H9 (cell line): ENCODE measurements around the gene PHF5A. TPM values are rescaled to one million over a fixed set of nuclear protein-coding genes. Genes with fewer than 3 reads are reported as not detected.

Source experiments
- DNase-seq: peaks from one replicate; pipeline ENCODE4 v3.0.0-alpha.2; 2017
- H2AFZ ChIP-seq: one replicate; pipeline ENCODE4 v1.6.1; 2013; ENCODE audit warnings: mild to moderate bottlenecking, low read length, control low read depth, moderate library complexity
- H2AK5ac ChIP-seq: 2 replicates; pipeline ENCODE4 v1.6.1; 2013; ENCODE audit warnings: low read length, control low read depth, mixed read lengths; ENCODE audit not compliant: insufficient read length
- H2BK120ac ChIP-seq: one replicate; pipeline ENCODE4 v1.6.1; 2013; ENCODE audit warnings: low read depth, mild to moderate bottlenecking, low read length, control low read depth, inconsistent platforms; ENCODE audit not compliant: poor library complexity, severe bottlenecking
- H2BK12ac ChIP-seq: 2 replicates; pipeline ENCODE4 v1.6.1; 2013; ENCODE audit warnings: low read length, control low read depth, mixed read lengths, low read depth; ENCODE audit not compliant: insufficient read length
- H2BK15ac ChIP-seq: 2 replicates; pipeline ENCODE4 v1.6.1; 2013; ENCODE audit warnings: low read depth, low read length, control low read depth
- H2BK20ac ChIP-seq: one replicate; pipeline ENCODE4 v1.6.1; 2013; ENCODE audit warnings: low read depth, mild to moderate bottlenecking, low read length, control low read depth, inconsistent platforms; ENCODE audit not compliant: poor library complexity, severe bottlenecking
- H2BK5ac ChIP-seq: 2 replicates; pipeline ENCODE4 v1.6.1; 2013; ENCODE audit warnings: low read length, control low read depth, mixed read lengths; ENCODE audit not compliant: insufficient read length
- H3K14ac ChIP-seq: 2 replicates; pipeline ENCODE4 v1.6.1; 2013; ENCODE audit warnings: low read length, control low read depth; ENCODE audit not compliant: insufficient read depth
- H3K18ac ChIP-seq: 2 replicates; pipeline ENCODE4 v1.6.1; 2013; ENCODE audit warnings: low read depth, mild to moderate bottlenecking, mixed read lengths, low read length, control low read depth; ENCODE audit not compliant: insufficient read length
- H3K23ac ChIP-seq: 2 replicates; pipeline ENCODE4 v1.6.1; 2013; ENCODE audit warnings: low read length, control low read depth, mixed read lengths, low read depth; ENCODE audit not compliant: insufficient read length
- H3K23me2 ChIP-seq: 2 replicates; pipeline ENCODE4 v1.6.1; 2013; ENCODE audit warnings: low read depth, mild to moderate bottlenecking, mixed read lengths, low read length, control low read depth; ENCODE audit not compliant: insufficient read length, poor library complexity, severe bottlenecking
- H3K27ac ChIP-seq: 2 replicates; pipeline ENCODE4 v1.5.1; 2013; ENCODE audit warnings: low read length, control low read depth, mixed read lengths, low read depth; ENCODE audit not compliant: insufficient read length
- H3K27me3 ChIP-seq: 2 replicates; pipeline ENCODE4 v1.6.1; 2013; ENCODE audit warnings: low read length, control low read depth, inconsistent platforms; ENCODE audit not compliant: insufficient read depth
- H3K4ac ChIP-seq: 2 replicates; pipeline ENCODE4 v1.6.1; 2013; ENCODE audit warnings: low read depth, mild to moderate bottlenecking, control low read depth, inconsistent platforms, low read length, moderate library complexity
- H3K4me1 ChIP-seq: 2 replicates; pipeline ENCODE4 v1.6.1; 2013; ENCODE audit warnings: low read length, control low read depth, inconsistent platforms; ENCODE audit not compliant: insufficient read depth
- H3K4me2 ChIP-seq: 2 replicates; pipeline ENCODE4 v1.6.1; 2013; ENCODE audit warnings: low read length, control low read depth, mixed read lengths; ENCODE audit not compliant: insufficient read length, insufficient read depth
- H3K56ac ChIP-seq: 2 replicates; pipeline ENCODE4 v1.6.1; 2013; ENCODE audit warnings: low read depth, mild to moderate bottlenecking, mixed read lengths, low read length, control low read depth; ENCODE audit not compliant: insufficient read length
- H3K79me1 ChIP-seq: 2 replicates; pipeline ENCODE4 v1.6.1; 2013; ENCODE audit warnings: low read depth, mild to moderate bottlenecking, moderate library complexity, low read length, control low read depth, inconsistent platforms; ENCODE audit not compliant: insufficient read depth, poor library complexity, severe bottlenecking
- H3K79me2 ChIP-seq: 2 replicates; pipeline ENCODE4 v1.6.1; 2013; ENCODE audit warnings: low read length, control low read depth, inconsistent platforms; ENCODE audit not compliant: insufficient read depth
- H3K9ac ChIP-seq: 2 replicates; pipeline ENCODE4 v1.6.1; 2013; ENCODE audit warnings: low read length, control low read depth, mixed read lengths; ENCODE audit not compliant: insufficient read length; ENCODE audit errors: extremely low read depth
- H3K9me3 ChIP-seq: one replicate; pipeline ENCODE4 v1.6.1; 2013; ENCODE audit warnings: low read depth, low read length, inconsistent platforms; ENCODE audit not compliant: control insufficient read depth
- H3T11ph ChIP-seq: one replicate; pipeline ENCODE4 v1.6.1; 2013; ENCODE audit warnings: mild to moderate bottlenecking, low read length, control low read depth, inconsistent platforms
- H4K20me1 ChIP-seq: one replicate; pipeline ENCODE4 v1.6.1; 2013; ENCODE audit not compliant: control insufficient read depth, insufficient read length, insufficient read depth
- H4K5ac ChIP-seq: 2 replicates; pipeline ENCODE4 v1.6.1; 2013; ENCODE audit warnings: low read depth, mild to moderate bottlenecking, mixed read lengths, low read length, control low read depth; ENCODE audit not compliant: insufficient read length
- H4K8ac ChIP-seq: replicated peaks from 2 replicates; pipeline ENCODE4 v1.6.1; 2013; ENCODE audit warnings: low read length, control low read depth, mixed read lengths, low read depth; ENCODE audit not compliant: insufficient read length
- H4K91ac ChIP-seq: 2 replicates; pipeline ENCODE4 v1.6.1; 2013; ENCODE audit warnings: low read depth, mild to moderate bottlenecking, moderate library complexity, mixed read lengths, low read length, control low read depth; ENCODE audit not compliant: insufficient read length
- H3K27ac Mint-ChIP-seq, 3 experiments: 2 replicates in 2 of 3; 3 replicates in 1 of 3; pipeline ENCODE4 v1.8.0; 2020 to 2021; ENCODE audit warnings: mixed read lengths in 3 of 3, mild to moderate bottlenecking in 1 of 3, moderate library complexity in 1 of 3
- H3K27me3 Mint-ChIP-seq: 2 replicates; pipeline ENCODE4 v1.8.0; 2021; ENCODE audit warnings: low read depth, mild to moderate bottlenecking, moderate library complexity, mixed read lengths
- H3K36me3 Mint-ChIP-seq, 3 experiments: 2 replicates in 2 of 3; 3 replicates in 1 of 3; pipeline ENCODE4 v1.8.0; 2020 to 2021; ENCODE audit warnings: low read depth in 3 of 3, mixed read lengths in 3 of 3; ENCODE audit not compliant: insufficient read depth in 1 of 3
- H3K4me1 Mint-ChIP-seq, 2 experiments: 2 replicates each; pipeline ENCODE4 v1.8.0; 2020; ENCODE audit warnings: mixed read lengths in 2 of 2
- H3K4me3 Mint-ChIP-seq, 2 experiments: 2 replicates in 1 of 2; 3 replicates in 1 of 2; pipeline ENCODE4 v1.8.0; 2020 to 2021; ENCODE audit warnings: mild to moderate bottlenecking in 2 of 2, mixed read lengths in 2 of 2, moderate library complexity in 1 of 2
- H3K9me3 Mint-ChIP-seq, 2 experiments: 2 replicates in 1 of 2; 3 replicates in 1 of 2; pipeline ENCODE4 v1.8.0; 2020; ENCODE audit warnings: mild to moderate bottlenecking in 2 of 2, mixed read lengths in 2 of 2, moderate library complexity in 1 of 2
- CTCF ChIP-seq: fragments of 200-600 bp; sonication (generic); conservative IDR thresholded peaks from 3 replicates; pipeline ENCODE4 v1.8.0; 2021; ENCODE audit warnings: antibody characterized with exemption, mild to moderate bottlenecking
- WGBS: extraction: QIAGEN DNeasy Blood & Tissue Kit; methylation state at CpG from one replicate; pipeline ENCODE4 v1.1.7; 2013; ENCODE audit warnings: missing lambda C conversion rate, low lambda C conversion rate, mixed read lengths; ENCODE audit not compliant: insufficient read length; ENCODE audit errors: extremely low coverage; 5-methylcytosine and 5-hydroxymethylcytosine counted together
- total RNA-seq: library from RNA; stranded (reverse); gene quantifications from 2 replicates; pipeline ENCODE4 v1.2.1, GENCODE V29; 2021

PHF5A gene
- total RNA-seq, 1 experiment from 2014 or later, result 114 TPM

GRCh38 chr22:41480397-41480735 lies 11.9 kb upstream of the PHF5A start:
- Histone ChIP-seq H2BK15ac (no peak overlapping the region), H2BK20ac (no peak overlapping the region), H3K9ac (no peak overlapping the region), H3K14ac (no peak overlapping the region), H3K23me2 (no peaks in the 10 kb centered on the region), H3K4me1 (peaks cover 10% of the 10 kb centered on the region; the same call in 1 of the 2 replicates), H4K5ac (no peak overlapping the region), H3K56ac (no peak overlapping the region), H2AFZ (no peak overlapping the region), H3K4ac (no peak overlapping the region), H4K91ac (no peak overlapping the region), H4K8ac (no peak overlapping the region), H3K23ac (no peak overlapping the region), H3K79me2 (peaks cover 3% of the 10 kb centered on the region; the same call in 1 of the 2 replicates), H4K20me1 (peaks cover 2% of the 10 kb centered on the region), H3K4me2 (no peak overlapping the region), H2BK5ac (no peak overlapping the region), H3K79me1 (no peaks in the 10 kb centered on the region), H2AK5ac (no peak overlapping the region), H3K27ac (no peak overlapping the region), H3K9me3 (no peaks in the 10 kb centered on the region), H3K18ac (no peak overlapping the region), H3K27me3 (no peaks in the 10 kb centered on the region), H3T11ph (no peak overlapping the region), H2BK120ac (no peak overlapping the region), H2BK12ac (no peak overlapping the region)
- peaks cover 43 to 49% of the 10 kb centered on the region in 2 experiments for H3K4me1 Mint-ChIP-seq
- no peaks in the 10 kb centered on the region for H3K9me3 Mint-ChIP-seq
- DNase-seq, result no peak
- H3K4me3 Mint-ChIP-seq, result no peak overlapping the region; a peak in 2 of 5 replicates
- H3K27ac Mint-ChIP-seq, result peak overlapping the region in 2 of 3 experiments; percentile 41 to 79; a peak in 5 of 7 replicates
- no peaks in the 10 kb centered on the region for H3K36me3 Mint-ChIP-seq
- no peak for TF ChIP-seq CTCF
- WGBS, result no CpG with 5 or more reads among the region's 7 CpGs
- H3K27me3 Mint-ChIP-seq, result no peaks in the 10 kb centered on the region
